Kidney capillary endothelial cell (primary cell): ENCODE results near the gene MDM2.
A peak's percentile ranks its signal among the peaks of the same experiment; 100 is the strongest.
"Not testable (repeated sequence)": the region's sequence is repeated elsewhere in the genome, so short reads cannot be mapped to it uniquely, and the experiment has no call there.

Source experiments
- DNase-seq: peaks from one replicate; pipeline ENCODE4 v3.0.0-alpha.2; 2018; ENCODE audit warnings: low spot score

The MDM2 gene

DNA sequence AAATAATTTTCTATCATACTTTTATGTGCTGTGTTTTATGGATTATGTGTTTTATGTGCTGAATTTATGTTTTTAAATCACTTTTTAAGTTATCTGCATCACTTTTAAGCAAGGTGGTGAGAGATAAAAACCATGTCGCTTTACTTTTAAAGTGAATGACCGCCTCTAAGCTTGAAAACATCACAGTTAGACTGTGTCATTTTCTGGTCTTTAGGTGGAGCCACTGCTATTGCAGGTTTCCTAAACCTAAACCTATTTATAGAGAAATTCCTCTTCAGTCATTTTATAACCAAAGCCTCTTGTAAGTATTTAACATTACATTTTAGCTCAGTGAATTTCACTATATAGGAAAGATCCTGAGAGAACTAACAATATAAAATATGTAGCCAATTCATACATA, 21.0 kb upstream of the MDM2 start:
- peak; percentile 31 for DNase-seq

DNA sequence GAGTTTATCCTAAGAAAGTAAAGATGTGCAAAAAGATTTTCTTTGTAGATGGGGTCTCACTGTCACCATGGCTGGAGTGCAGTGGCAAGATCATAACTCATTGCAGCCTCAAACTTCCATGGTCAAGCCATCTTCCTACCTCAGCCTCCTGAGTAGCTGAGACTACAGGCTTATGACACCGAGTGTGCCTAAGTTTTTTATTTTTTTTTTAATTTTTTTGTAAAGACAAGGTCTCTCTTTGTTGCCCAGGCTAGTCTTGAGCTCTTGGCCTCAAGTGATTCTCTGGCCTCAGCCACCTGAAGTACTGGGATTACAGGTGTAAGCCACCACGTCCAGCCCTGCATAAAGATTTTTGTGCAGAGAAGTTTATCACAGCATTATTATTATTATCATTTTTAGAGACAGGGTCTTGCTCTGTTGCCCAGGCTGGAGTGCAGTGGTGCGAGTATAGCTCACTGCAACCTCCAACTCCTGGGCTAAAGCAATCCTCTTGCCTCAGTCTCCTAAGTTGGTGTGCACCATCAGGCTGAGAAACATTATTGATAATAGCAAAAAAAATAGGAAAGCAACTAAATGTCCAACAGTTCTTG, 19.3 kb upstream of the MDM2 start:
- DNase-seq = no peak

- no peak for DNase-seq
Measured at GRCh38 chr12:68789144-68789878, 18.7 kb upstream of the MDM2 start.

GRCh38 chr12:68790081-68790951, 17.7 kb upstream of the MDM2 start:
- DNase-seq = no peak

DNA sequence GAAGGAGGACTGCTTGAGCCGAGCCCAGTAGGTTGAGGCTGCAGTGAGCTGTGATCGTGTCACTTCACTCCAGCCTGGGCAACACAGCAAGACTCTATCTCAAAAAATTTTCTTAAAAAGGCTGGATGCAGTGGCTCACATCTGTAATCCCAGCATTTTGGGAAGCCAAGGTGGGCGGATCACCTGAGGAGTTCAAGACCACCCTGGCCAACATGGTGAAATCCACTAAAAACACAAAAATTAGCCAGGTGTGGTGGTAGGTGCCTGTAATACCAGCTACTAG, 17.1 kb upstream of the MDM2 start:
- DNase-seq = no peak

DNA sequence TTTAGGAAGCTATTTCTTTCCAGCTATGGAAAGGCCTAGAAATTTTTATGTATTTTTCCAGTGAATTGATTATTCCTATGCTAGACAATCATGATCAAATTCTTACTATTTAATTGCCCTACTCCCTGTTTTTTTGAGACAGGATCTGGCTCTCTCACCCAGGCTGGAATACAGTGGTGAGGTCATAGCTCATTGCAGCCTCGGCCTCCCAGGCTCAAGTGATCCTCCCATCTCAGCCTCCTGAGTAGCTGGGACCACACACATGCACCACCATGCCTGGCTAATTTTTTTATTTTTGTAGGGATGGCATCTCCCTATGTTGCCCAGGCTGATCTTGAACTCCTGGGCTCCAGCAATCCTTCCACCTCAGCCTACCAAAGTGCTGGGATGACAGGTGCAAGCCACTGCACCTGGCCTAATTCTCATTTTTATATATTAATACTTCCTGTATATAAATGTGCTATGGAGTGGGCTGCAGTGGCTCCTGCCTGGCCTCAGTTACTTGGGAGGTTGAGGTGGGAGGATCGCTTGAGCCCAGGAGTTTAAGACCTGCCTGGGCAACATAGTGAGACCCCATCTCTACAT, 16.0 kb upstream of the MDM2 start:
- DNase-seq = no peak

- no peak for DNase-seq
Measured at GRCh38 chr12:68792952-68793351, 15.0 kb upstream of the MDM2 start.

- DNase-seq = no peak
Measured at GRCh38 chr12:68793436-68793835, 14.5 kb upstream of the MDM2 start.

DNA sequence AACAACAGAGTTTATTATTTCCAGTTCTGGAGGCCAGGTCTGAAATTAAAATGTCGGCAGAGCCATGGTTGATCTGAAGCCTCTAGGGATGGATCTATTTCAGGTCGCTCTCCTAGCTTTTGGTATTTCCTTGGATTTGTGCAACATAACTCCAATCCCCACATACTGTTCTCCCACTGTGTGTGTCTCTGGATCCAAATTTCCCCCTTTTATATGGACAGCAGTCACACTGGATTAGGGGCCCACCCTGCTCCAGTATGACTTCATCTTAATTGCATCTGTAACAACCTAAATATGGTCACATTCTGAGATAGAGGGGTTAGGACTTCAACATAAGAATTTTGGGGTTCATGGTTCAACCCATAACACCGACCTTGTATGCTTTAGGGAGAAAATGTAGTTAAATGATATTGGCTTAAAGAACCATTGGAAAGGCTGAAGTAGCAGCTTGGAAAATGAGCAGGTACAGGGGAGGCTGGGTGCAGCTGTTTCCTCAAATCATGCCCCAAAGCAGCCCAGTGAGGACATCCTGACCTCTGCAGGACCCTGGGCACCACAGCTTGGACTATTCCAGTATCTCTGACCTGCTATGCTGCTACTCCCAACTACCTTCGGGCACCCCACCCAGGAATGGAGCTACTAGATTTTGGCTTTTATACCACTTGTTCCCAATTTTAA, 13.9 kb upstream of the MDM2 start:
- DNase-seq = no peak

DNA sequence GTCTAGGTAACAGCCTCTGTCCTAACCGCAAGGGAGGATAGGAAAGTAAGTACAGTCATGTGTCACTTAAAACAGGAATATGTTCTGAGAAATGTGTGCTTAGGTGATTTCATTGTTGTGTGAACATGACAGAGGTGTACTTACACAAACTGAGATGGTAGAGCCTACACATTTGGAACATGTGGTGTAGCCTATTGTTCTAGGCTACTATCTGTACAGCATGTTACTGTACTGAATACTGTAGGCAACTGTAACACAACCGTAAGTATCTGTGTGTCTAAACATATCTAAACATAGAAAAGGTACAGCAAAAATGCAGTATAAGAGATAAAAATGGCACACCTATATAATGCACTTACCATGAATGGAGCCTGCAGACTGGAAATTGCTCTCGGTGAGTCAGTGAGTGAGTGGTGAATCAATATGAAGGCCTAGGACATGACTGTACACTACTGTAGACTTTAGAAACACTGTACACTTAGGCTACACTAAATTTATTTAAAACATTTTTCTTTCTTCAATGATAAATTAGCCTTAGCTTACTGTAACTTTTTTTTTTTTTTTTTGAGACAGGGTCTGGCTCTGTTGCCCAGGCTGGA, 13.2 kb upstream of the MDM2 start:
- DNase-seq = peak; percentile 58

DNA sequence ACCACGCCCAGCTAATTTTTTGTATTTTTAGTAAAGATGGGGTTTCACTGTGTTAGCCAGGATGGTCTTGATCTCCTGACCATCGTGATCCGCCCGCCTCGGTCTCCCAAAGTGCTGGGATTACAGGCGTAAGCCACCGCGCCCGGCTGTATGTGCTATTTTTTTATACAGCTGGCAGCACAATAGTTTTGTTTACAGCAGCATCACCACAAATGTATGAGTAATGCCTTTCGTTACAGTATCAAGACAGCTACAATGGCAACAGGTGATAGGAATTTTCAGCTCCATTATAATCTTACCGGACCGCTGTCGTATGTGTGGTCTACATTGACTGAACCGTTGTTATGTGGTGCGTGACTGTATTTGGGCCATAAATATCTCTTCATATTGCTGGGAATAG, 11.6 kb upstream of the MDM2 start:
- no peak for DNase-seq

DNA sequence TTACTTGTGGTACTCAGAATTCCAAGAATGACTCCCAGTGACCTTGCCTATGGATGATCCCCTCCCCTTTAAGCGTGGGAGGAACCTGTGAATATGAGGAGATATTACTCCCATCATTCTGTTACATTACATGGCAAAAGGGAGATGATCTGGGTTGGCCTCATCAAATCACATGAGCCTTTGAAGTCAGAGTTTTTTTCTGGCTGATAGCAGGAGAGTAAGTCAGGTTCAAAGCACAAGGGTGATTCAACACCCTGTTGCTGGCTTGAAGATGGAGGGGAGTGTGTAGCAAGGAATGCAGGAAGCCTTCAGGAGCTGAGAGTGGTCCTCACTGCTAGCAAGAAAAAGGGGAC, 9.1 kb upstream of the MDM2 start:
- no peak for DNase-seq

DNA sequence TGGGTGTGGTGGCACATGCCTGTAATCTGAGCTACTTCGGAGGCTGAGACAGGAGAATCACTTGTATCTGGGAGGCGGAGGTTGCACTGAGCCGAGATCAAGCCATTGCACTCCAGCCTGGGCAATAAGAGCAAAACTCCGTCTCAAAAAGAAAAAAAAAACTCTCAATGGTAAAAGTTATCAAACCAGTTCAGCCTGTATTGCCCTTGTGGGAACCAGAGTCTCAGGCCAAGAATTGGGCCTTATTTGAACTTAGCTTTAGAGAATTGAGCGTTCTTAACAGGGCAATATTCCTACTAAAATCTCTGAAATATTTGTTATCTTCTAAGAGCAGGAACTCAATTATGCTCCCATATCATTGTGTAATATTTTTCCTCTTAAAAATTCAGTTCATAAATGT, 7.7 kb upstream of the MDM2 start:
- no peak for DNase-seq

DNA sequence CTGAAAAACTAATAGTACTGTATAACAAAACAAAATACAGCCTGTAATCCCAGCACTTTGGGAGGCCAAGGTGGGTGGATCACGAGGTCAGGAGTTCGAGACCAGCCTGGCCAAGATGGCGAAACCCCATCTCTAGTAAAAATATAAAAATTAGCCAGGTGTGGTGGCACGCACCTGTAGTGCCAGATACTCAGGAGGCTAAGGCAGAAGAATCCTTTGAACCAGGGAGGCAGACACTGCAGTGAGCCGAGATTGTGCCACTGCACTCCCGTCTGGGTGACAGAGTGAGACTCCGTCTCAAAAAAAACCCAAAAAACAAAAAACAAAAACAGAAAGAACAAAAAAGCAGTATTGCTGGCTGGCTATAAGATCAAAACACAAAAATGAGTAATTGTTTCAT, 6.9 kb upstream of the MDM2 start:
- not testable (repeated sequence) for DNase-seq

DNA sequence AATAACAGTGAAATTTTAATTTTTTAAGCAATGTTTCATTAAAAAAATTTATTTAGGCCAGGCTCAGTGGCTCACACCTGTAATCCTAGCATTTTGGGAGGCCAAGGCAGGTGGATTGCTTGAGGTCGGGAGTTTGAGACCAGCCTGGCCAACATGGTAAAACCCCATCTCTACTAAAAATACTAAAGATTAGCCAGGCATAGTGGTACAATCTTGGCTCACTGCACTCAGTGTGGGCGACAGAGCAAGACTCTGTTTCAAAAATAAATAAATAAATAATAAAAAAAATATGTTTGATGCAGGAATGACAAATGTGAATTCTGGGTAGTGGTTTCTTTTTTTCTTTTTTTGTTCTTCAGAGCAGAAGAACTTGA, 5.6 kb upstream of the MDM2 start:
- not testable (repeated sequence) for DNase-seq

- not testable (repeated sequence) for DNase-seq
Measured at GRCh38 chr12:68802911-68803651, 4.9 kb upstream of the MDM2 start.

GRCh38 chr12:68803948-68804656, 3.9 kb upstream of the MDM2 start:
- no peak for DNase-seq

GRCh38 chr12:68804657-68805591, 3.1 kb upstream of the MDM2 start:
- no peak for DNase-seq

- DNase-seq = no peak
Measured at GRCh38 chr12:68805592-68806120, 2.3 kb upstream of the MDM2 start.
